DND-41 (cell line): Measurements from ENCODE around the gene CTXND2.

ENCODE experiments used
- ATAC-seq: fragments of 200-7000 bp; cut with Tn5 transposase; 3 replicates; pipeline ENCODE4 v1.9.1; 2021; ENCODE audit warnings: low read depth; ENCODE audit not compliant: insufficient read depth
- DNase-seq: peaks from one replicate; pipeline ENCODE4 v3.0.0-alpha.2; 2020
- H2AFZ ChIP-seq: 2 replicates; pipeline ENCODE4 v1.6.0; 2012; ENCODE audit warnings: low read depth, low read length
- H3K27ac ChIP-seq: 2 replicates; pipeline ENCODE4 v1.5.1; 2012; ENCODE audit warnings: low read length, inconsistent platforms
- H3K27me3 ChIP-seq: fragments of 200-600 bp; sonication (generic); 2 replicates; pipeline ENCODE4 v1.6.0; 2012; ENCODE audit warnings: low read length, mild to moderate bottlenecking, inconsistent platforms; ENCODE audit not compliant: insufficient read depth, poor library complexity
- H3K36me3 ChIP-seq: 2 replicates; pipeline ENCODE4 v1.5.1; 2012; ENCODE audit warnings: low read length, inconsistent platforms; ENCODE audit not compliant: insufficient read depth
- H3K4me1 ChIP-seq: 2 replicates; pipeline ENCODE4 v1.5.1; 2012; ENCODE audit warnings: mild to moderate bottlenecking, low read length; ENCODE audit not compliant: insufficient read depth
- H3K4me2 ChIP-seq: 2 replicates; pipeline ENCODE4 v1.6.0; 2012; ENCODE audit warnings: mild to moderate bottlenecking, moderate library complexity, low read length, inconsistent platforms; ENCODE audit not compliant: insufficient read depth
- H3K4me3 ChIP-seq, 2 experiments: fragments of 200-600 bp in 1 of 2; shearing (Covaris generic) in 1 of 2; 2 replicates each; pipeline ENCODE4 v1.5.1; 2012 to 2016; ENCODE audit warnings: inconsistent platforms in 2 of 2, low read length in 2 of 2, mild to moderate bottlenecking in 2 of 2, low read depth in 1 of 2, moderate library complexity in 1 of 2
- H3K79me2 ChIP-seq: 2 replicates; pipeline ENCODE4 v1.6.0; 2012; ENCODE audit warnings: low read length, inconsistent platforms; ENCODE audit not compliant: insufficient read depth
- H3K9ac ChIP-seq: 2 replicates; pipeline ENCODE4 v1.6.0; 2012; ENCODE audit warnings: low read depth, mild to moderate bottlenecking, inconsistent platforms, low read length, moderate library complexity
- H3K9me3 ChIP-seq: 2 replicates; pipeline ENCODE4 v1.5.1; 2012; ENCODE audit warnings: low read length, moderate library complexity, mild to moderate bottlenecking, inconsistent platforms; ENCODE audit not compliant: insufficient read depth, severe bottlenecking
- H4K20me1 ChIP-seq: 2 replicates; pipeline ENCODE4 v1.6.0; 2012; ENCODE audit warnings: low read length; ENCODE audit not compliant: insufficient read depth
- EZH2 ChIP-seq: IDR thresholded peaks from 3 replicates; pipeline ENCODE4 v1.6.1; 2012; ENCODE audit warnings: borderline replicate concordance, low read depth, mild to moderate bottlenecking, moderate library complexity, low read length, inconsistent platforms; ENCODE audit not compliant: severe bottlenecking
- TF ChIP-seq, protein P1 (sequence below): IDR thresholded peaks from 2 replicates; pipeline ENCODE4 v1.5.1; 2012; ENCODE audit warnings: borderline replicate concordance, low read length, moderate library complexity, mild to moderate bottlenecking; ENCODE audit not compliant: poor library complexity, severe bottlenecking; ENCODE audit errors: extremely low read depth

The CTXND2 gene

DNA sequence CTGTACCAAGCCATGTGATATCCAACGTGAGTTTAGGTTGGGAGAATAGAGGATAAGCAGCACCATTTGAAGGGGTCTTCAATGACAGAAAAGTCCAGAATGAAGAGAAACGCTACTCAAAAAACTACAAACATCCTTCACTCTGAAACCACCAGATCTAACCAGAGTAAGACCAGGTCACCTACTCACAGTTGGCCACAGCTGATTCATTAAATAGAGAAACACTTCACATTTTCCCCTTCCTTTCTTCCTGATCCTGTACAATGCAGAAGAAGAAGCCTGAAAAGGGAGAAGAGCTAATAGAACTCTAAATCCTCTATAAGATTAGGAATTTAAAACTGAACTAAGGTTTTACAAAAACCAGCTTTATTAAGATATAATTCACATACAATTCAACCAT, 19.9 kb downstream of the CTXND2 start:
- Histone ChIP-seq H3K27ac (no peak overlapping the region), H2AFZ (peak overlapping the region; percentile 28; the same call in 1 of the 2 replicates), H3K9me3 (no peaks in the 10 kb centered on the region), H3K4me3 (no peak overlapping the region), H3K27me3 (no peaks in the 10 kb centered on the region), H3K79me2 (no peaks in the 10 kb centered on the region), H4K20me1 (no peaks in the 10 kb centered on the region), H3K9ac (no peak overlapping the region), H3K4me2 (no peak overlapping the region), H3K36me3 (no peaks in the 10 kb centered on the region), H3K4me1 (no peaks in the 10 kb centered on the region)
- no peak for DNase-seq
- ATAC-seq = no peak
- TF ChIP-seq, protein P1, sequence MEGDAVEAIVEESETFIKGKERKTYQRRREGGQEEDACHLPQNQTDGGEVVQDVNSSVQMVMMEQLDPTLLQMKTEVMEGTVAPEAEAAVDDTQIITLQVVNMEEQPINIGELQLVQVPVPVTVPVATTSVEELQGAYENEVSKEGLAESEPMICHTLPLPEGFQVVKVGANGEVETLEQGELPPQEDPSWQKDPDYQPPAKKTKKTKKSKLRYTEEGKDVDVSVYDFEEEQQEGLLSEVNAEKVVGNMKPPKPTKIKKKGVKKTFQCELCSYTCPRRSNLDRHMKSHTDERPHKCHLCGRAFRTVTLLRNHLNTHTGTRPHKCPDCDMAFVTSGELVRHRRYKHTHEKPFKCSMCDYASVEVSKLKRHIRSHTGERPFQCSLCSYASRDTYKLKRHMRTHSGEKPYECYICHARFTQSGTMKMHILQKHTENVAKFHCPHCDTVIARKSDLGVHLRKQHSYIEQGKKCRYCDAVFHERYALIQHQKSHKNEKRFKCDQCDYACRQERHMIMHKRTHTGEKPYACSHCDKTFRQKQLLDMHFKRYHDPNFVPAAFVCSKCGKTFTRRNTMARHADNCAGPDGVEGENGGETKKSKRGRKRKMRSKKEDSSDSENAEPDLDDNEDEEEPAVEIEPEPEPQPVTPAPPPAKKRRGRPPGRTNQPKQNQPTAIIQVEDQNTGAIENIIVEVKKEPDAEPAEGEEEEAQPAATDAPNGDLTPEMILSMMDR = no peak
- TF ChIP-seq EZH2 = no peak

GRCh38 chr1:150909585-150910180, 22.7 kb downstream of the CTXND2 start:
- Histone ChIP-seq H3K27me3 (no peaks in the 10 kb centered on the region), H3K36me3 (no peaks in the 10 kb centered on the region), H3K4me3 (no peak overlapping the region), H2AFZ (no peak overlapping the region), H4K20me1 (no peaks in the 10 kb centered on the region), H3K27ac (no peak overlapping the region), H3K9ac (no peak overlapping the region), H3K9me3 (no peaks in the 10 kb centered on the region), H3K4me2 (no peak overlapping the region), H3K79me2 (no peaks in the 10 kb centered on the region), H3K4me1 (no peaks in the 10 kb centered on the region)
- no peak for DNase-seq
- ATAC-seq = no peak
- TF ChIP-seq, protein P1 = no peak
- TF ChIP-seq EZH2 = no peak

DNA sequence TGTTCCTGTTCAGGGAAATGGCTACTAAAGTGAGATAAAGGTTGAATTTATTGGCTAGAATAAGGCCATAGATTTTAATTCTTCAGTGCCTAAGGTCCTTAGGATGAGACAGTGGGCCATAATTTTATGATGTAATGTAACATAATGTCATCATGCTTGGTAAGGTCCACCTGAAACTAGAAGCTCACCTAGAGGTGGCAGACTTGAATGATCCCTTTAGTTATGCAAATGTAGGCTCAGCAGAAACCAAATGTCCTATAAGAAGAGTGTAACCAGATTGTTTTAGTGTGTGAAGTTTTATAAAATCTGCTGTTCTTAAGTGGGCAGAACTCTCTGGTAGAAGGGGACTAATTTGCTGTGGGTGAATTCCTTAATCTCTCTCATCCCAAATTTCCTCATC, 25.7 kb downstream of the CTXND2 start:
- Histone ChIP-seq H2AFZ (no peak overlapping the region), H3K9me3 (no peaks in the 10 kb centered on the region), H3K4me2 (no peak overlapping the region), H3K9ac (no peak overlapping the region), H3K4me3 (no peak overlapping the region), H3K36me3 (no peaks in the 10 kb centered on the region), H3K4me1 (no peaks in the 10 kb centered on the region), H3K79me2 (no peaks in the 10 kb centered on the region), H3K27me3 (no peaks in the 10 kb centered on the region), H4K20me1 (no peaks in the 10 kb centered on the region), H3K27ac (no peak overlapping the region)
- TF ChIP-seq, protein P1 = no peak
- TF ChIP-seq EZH2 = no peak
- ATAC-seq (no peak), DNase-seq (no peak)
